ENCODE results near the gene FLNA. TPM values are rescaled to one million over a fixed set of nuclear protein-coding genes. Genes with fewer than 3 reads are reported as not detected.
A peak's percentile ranks its signal among the peaks of the same experiment; 100 is the strongest.
"Not testable (repeated sequence)": the region's sequence is repeated elsewhere in the genome, so short reads cannot be mapped to it uniquely, and the experiment has no call there.

The FLNA gene
- total RNA-seq, 1 donor from 2014 or later: 1,228 TPM

GRCh38 chrX:154351183-154352011 lies 23.0 kb downstream of the FLNA start:
- intact Hi-C loops (cut with DNase I): no loop called here
- ATAC-seq (no peak), DNase-seq (ENCODE audit: low spot score) (no peak)

- no peak for DNase-seq (ENCODE audit: low spot score)
- intact Hi-C loops (cut with DNase I): no loop called here
- ATAC-seq: no peak
Measured at GRCh38 chrX:154350429-154351182, 23.8 kb downstream of the FLNA start.

GRCh38 chrX:154349979-154350378 lies 24.5 kb downstream of the FLNA start:
- ATAC-seq: no peak
- intact Hi-C loops (cut with DNase I): no loop called here

GRCh38 chrX:154349359-154349935 lies 25.0 kb downstream of the FLNA start:
- ATAC-seq (no peak), DNase-seq (ENCODE audit: low spot score) (no peak)
- intact Hi-C loops (cut with DNase I): no loop called here

More at GRCh38 chrX:154349979-154350378, 24.5 kb downstream of the FLNA start:
- DNase-seq (ENCODE audit: low spot score): no peak

GRCh38 chrX:154348646-154349358 lies 25.6 kb downstream of the FLNA start:
- ATAC-seq: no peak
- intact Hi-C loops (cut with DNase I): no loop called here
- no peak for DNase-seq (ENCODE audit: low spot score)

- intact Hi-C loops (cut with DNase I): no loop called here
- no peak for DNase-seq (ENCODE audit: low spot score)
- ATAC-seq: no peak
Measured at GRCh38 chrX:154348114-154348531, 26.3 kb downstream of the FLNA start.

- intact Hi-C loops (cut with DNase I); DNase-seq (ENCODE audit: low spot score): not testable (repeated sequence)
- ATAC-seq: peak; percentile 51
Measured at GRCh38 chrX:154343620-154344019, 30.8 kb downstream of the FLNA start.

- DNase-seq (ENCODE audit: low spot score); ATAC-seq; intact Hi-C loops (cut with DNase I): not testable (repeated sequence)
Measured at GRCh38 chrX:154343063-154343462, 31.4 kb downstream of the FLNA start.

GRCh38 chrX:154341399-154342298 lies 32.8 kb downstream of the FLNA start:
- peak; percentile 90 for ATAC-seq
- intact Hi-C loops (cut with DNase I); DNase-seq (ENCODE audit: low spot score): not testable (repeated sequence)

GRCh38 chrX:154334496-154334895 lies 39.9 kb downstream of the FLNA start:
- DNase-seq (ENCODE audit: low spot score) (no peak), ATAC-seq (no peak)
- intact Hi-C loops (cut with DNase I): no loop called here

GRCh38 chrX:154333837-154334271 lies 40.6 kb downstream of the FLNA start:
- intact Hi-C loops (cut with DNase I): no loop called here
- no peak for DNase-seq (ENCODE audit: low spot score)
- ATAC-seq: no peak

GRCh38 chrX:154333116-154333515 lies 41.3 kb downstream of the FLNA start:
- intact Hi-C loops (cut with DNase I): no loop called here
- ATAC-seq: no peak
- DNase-seq (ENCODE audit: low spot score): no peak

GRCh38 chrX:154332561-154332960 lies 41.9 kb downstream of the FLNA start:
- DNase-seq (ENCODE audit: low spot score) (no peak), ATAC-seq (no peak)
- intact Hi-C loops (cut with DNase I): no loop called here

- ATAC-seq (no peak), DNase-seq (ENCODE audit: low spot score) (no peak)
- intact Hi-C loops (cut with DNase I): no loop called here
Measured at GRCh38 chrX:154329294-154329693, 45.1 kb downstream of the FLNA start.

- intact Hi-C loops (cut with DNase I): no loop called here
- ATAC-seq (no peak), DNase-seq (ENCODE audit: low spot score) (no peak)
Measured at GRCh38 chrX:154328646-154329045, 45.8 kb downstream of the FLNA start.

- intact Hi-C loops (cut with DNase I): no loop called here
- ATAC-seq (peak; percentile 19), DNase-seq (ENCODE audit: low spot score) (no peak)
Measured at GRCh38 chrX:154327038-154327820, 47.2 kb downstream of the FLNA start.

- DNase-seq (ENCODE audit: low spot score) (no peak), ATAC-seq (peak; percentile 53)
- intact Hi-C loops (cut with DNase I): no loop called here
Measured at GRCh38 chrX:154325541-154325940, 48.9 kb downstream of the FLNA start.

All from sciatic nerve (tissue), 2 donors.